Left ventricle myocardium inferior (tissue), 1 donor: ENCODE results near the gene ATP6V0C. TPM values are rescaled to one million over a fixed set of nuclear protein-coding genes. Genes with fewer than 3 reads are reported as not detected.
"Not testable (repeated sequence)": the region's sequence is repeated elsewhere in the genome, so short reads cannot be mapped to it uniquely, and the experiment has no call there.

Source experiments
- DNase-seq: peaks from one replicate; pipeline ENCODE4 v3.0.0-alpha.2; 2020
- H3K27ac ChIP-seq: fragments of 200-600 bp; replicated peaks from 2 replicates; pipeline ENCODE4 v1.8.0; 2021
- H3K27me3 ChIP-seq: fragments of 200-600 bp; 2 replicates; pipeline ENCODE4 v1.8.0; 2021; ENCODE audit warnings: low read depth
- H3K36me3 ChIP-seq: fragments of 200-600 bp; 2 replicates; pipeline ENCODE4 v1.8.0; 2021
- H3K4me1 ChIP-seq: fragments of 200-600 bp; 2 replicates; pipeline ENCODE4 v1.8.0; 2021
- H3K4me3 ChIP-seq: fragments of 200-600 bp; 2 replicates; pipeline ENCODE4 v1.8.0; 2021; ENCODE audit warnings: mild to moderate bottlenecking, moderate library complexity
- H3K9me3 ChIP-seq: fragments of 200-600 bp; replicated peaks from 2 replicates; pipeline ENCODE4 v1.8.0; 2021
- intact Hi-C: fragments of 100-400 bp; cut with micrococcal nuclease; formaldehyde crosslinking; loops from one replicate; pipeline ENCODE4 v1.11.0; 2022
- microRNA-seq: library from miRNA; unstranded; fragments of <30 nt; microRNA quantifications from one replicate; pipeline ENCODE4 v1.2.0, GENCODE V29; 2020
- total RNA-seq: library from RNA; stranded (reverse); fragmentation: NEBNext Ultra II Directional; extraction: Animal tissue kit (Norgen Biotek cat#: 25700); gene quantifications from one replicate; pipeline ENCODE4 v1.2.1, GENCODE V29; 2021
- TF ChIP-seq, protein P1 (sequence below): fragments of 200-600 bp; IDR thresholded peaks from 2 replicates; pipeline ENCODE4 v1.8.0; 2021; ENCODE audit warnings: antibody characterized with exemption, mild to moderate bottlenecking, borderline replicate concordance
- donor health status: DM: no; HTN: yes; CAD: no; lungs with severe emphysema.

Gene ATP6V0C
- total RNA-seq, 1 donor from 2014 or later, result 128 TPM

- intact Hi-C loops, result not testable (repeated sequence)
These were observed 41.1 kb downstream of the ATP6V0C start for GRCh38 chr16:2554709-2555425.

GRCh38 chr16:2557150-2557549 is 43.4 kb downstream of the ATP6V0C start:
- intact Hi-C loops, result not testable (repeated sequence)

More at GRCh38 chr16:2554709-2555425, 41.1 kb downstream of the ATP6V0C start:
- not testable (repeated sequence) for H3K27me3 ChIP-seq, H3K4me1 ChIP-seq, H3K9me3 ChIP-seq, H3K27ac ChIP-seq, H3K36me3 ChIP-seq, DNase-seq, H3K4me3 ChIP-seq

GRCh38 chr16:2560131-2560797 is 46.5 kb downstream of the ATP6V0C start:
- H3K27ac ChIP-seq, H3K4me1 ChIP-seq, intact Hi-C loops, DNase-seq, H3K4me3 ChIP-seq, H3K36me3 ChIP-seq, H3K9me3 ChIP-seq, H3K27me3 ChIP-seq: not testable (repeated sequence)

More at GRCh38 chr16:2557150-2557549, 43.4 kb downstream of the ATP6V0C start:
- not testable (repeated sequence) for H3K27me3 ChIP-seq, DNase-seq, H3K4me3 ChIP-seq, H3K9me3 ChIP-seq, H3K36me3 ChIP-seq, H3K27ac ChIP-seq, H3K4me1 ChIP-seq

DNA sequence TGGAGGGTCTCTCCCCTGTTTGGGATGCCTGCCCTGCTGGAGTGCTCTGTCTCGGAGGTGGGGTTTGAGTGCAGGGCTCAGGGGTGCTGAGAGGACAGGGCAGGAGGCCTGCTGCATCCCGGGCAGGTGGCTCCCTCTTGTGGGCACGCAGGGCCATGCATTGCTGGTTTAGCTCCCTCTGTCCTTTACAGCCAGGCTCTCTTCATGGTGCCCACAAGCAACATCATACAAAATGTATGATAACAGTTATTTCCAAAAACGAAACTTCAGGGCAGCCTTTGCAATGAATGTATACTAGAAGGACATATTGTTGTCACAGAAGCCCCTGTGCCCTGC is 47.0 kb downstream of the ATP6V0C start:
- H3K27me3 ChIP-seq, H3K9me3 ChIP-seq, H3K36me3 ChIP-seq, H3K27ac ChIP-seq, H3K4me3 ChIP-seq, H3K4me1 ChIP-seq, intact Hi-C loops: not testable (repeated sequence)
- TF ChIP-seq, protein P1, sequence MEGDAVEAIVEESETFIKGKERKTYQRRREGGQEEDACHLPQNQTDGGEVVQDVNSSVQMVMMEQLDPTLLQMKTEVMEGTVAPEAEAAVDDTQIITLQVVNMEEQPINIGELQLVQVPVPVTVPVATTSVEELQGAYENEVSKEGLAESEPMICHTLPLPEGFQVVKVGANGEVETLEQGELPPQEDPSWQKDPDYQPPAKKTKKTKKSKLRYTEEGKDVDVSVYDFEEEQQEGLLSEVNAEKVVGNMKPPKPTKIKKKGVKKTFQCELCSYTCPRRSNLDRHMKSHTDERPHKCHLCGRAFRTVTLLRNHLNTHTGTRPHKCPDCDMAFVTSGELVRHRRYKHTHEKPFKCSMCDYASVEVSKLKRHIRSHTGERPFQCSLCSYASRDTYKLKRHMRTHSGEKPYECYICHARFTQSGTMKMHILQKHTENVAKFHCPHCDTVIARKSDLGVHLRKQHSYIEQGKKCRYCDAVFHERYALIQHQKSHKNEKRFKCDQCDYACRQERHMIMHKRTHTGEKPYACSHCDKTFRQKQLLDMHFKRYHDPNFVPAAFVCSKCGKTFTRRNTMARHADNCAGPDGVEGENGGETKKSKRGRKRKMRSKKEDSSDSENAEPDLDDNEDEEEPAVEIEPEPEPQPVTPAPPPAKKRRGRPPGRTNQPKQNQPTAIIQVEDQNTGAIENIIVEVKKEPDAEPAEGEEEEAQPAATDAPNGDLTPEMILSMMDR, result peak; percentile 52
- peak; percentile 69 for DNase-seq

DNA sequence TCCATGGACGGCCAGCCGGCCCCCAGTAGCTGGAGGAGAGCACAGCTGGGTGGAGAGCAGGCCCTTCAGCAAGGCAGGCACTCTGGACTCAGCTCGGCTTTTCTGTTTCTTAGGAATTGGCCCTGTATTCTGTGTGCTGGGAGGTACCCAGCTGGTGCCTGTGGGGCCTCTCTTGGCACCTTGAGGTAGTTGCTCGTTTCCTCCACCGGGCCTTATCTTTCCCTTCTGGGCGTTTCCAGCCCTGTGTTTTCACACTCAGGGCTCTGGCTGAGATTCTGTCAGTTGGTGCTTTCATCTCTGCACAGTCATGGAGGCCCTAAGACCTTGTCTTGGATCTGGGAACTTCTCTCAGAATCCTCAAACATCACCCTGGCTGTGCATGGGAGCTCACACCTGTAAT is 53.8 kb downstream of the ATP6V0C start:
- intact Hi-C loops, H3K9me3 ChIP-seq, H3K27me3 ChIP-seq, H3K36me3 ChIP-seq, DNase-seq, H3K27ac ChIP-seq, H3K4me3 ChIP-seq, H3K4me1 ChIP-seq: not testable (repeated sequence)

DNA sequence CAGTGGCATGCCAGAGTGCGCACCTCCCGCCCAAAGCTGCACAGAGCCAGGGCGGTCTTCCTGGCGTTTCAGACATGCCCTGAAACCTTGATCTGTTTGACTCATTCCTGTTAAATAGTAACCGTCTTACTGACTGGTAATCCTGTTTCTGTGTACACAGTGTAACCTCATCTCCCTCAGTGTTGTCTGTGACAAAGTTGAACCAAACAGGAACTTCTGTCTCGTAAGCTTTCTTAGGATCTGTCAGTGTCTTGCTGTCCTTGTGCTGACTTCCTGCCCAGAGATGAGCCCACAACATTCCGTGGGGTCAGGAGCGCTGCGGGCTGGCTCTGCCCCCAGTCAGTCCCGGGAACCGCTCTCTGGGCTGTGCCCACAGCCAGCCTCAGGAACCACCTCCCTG is 54.8 kb downstream of the ATP6V0C start:
- H3K27ac ChIP-seq, H3K4me3 ChIP-seq, H3K27me3 ChIP-seq, H3K36me3 ChIP-seq, intact Hi-C loops, DNase-seq, H3K9me3 ChIP-seq, H3K4me1 ChIP-seq: not testable (repeated sequence)

Small RNA genes within 50 kb of the gene (microRNA-seq; reads per million reads assigned to microRNA genes)
- not detected for gene MIR3178
- gene MIR6768, result not detected

Other genes starting within 250 kb of the ATP6V0C start
- gene RNPS1, start 245.8 kb upstream of the ATP6V0C start, total RNA-seq, result 106 TPM
- 6.9 TPM for gene ABCA3, start 173.2 kb upstream of the ATP6V0C start, total RNA-seq
- gene CCNF, start 84.5 kb upstream of the ATP6V0C start, total RNA-seq, result 0.96 TPM
- 1.3 TPM for gene TEDC2, start 53.8 kb upstream of the ATP6V0C start, total RNA-seq
- 0.14 TPM for gene NTN3, start 42.7 kb upstream of the ATP6V0C start, total RNA-seq
- 11.1 TPM for gene TBC1D24, start 38.8 kb upstream of the ATP6V0C start, total RNA-seq
- gene AMDHD2, start 6.4 kb downstream of the ATP6V0C start, total RNA-seq, result 9.3 TPM
- gene CEMP1, start 17.5 kb downstream of the ATP6V0C start, total RNA-seq, result not detected
- 46.4 TPM for gene PDPK1, start 24.1 kb downstream of the ATP6V0C start, total RNA-seq
- 10.2 TPM for gene KCTD5, start 168.6 kb downstream of the ATP6V0C start, total RNA-seq
- gene PRSS27, start 206.3 kb downstream of the ATP6V0C start, total RNA-seq, result 0.11 TPM
- 251 TPM for gene SRRM2, start 238.7 kb downstream of the ATP6V0C start, total RNA-seq